ENCODE results near the gene GATD1.

DNA sequence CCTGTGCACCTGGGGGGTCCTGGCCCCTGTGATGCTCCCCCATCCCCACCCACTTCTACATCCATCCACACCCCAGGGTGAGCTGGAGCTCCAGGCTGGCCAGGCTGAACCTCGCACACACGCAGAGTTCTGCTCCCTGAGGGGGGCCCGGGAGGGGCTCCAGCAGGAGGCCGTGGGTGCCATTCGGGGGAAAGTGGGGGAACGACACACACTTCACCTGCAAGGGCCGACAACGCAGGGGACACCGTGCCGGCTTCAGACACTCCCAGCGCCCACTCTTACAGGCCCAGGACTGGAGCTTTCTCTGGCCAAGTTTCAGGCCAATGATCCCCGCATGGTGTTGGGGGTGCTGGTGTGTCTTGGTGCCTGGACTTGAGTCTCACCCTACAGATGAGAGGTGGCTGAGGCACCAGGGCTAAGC, 50.0 kb downstream of the GATD1 start:
- TF ChIP-seq EP300 (IDR thresholded peaks at IDR 0.05) (no peak), POLR2A (IDR thresholded peaks at IDR 0.05) (no peak)
- TF ChIP-seq, protein P1, sequence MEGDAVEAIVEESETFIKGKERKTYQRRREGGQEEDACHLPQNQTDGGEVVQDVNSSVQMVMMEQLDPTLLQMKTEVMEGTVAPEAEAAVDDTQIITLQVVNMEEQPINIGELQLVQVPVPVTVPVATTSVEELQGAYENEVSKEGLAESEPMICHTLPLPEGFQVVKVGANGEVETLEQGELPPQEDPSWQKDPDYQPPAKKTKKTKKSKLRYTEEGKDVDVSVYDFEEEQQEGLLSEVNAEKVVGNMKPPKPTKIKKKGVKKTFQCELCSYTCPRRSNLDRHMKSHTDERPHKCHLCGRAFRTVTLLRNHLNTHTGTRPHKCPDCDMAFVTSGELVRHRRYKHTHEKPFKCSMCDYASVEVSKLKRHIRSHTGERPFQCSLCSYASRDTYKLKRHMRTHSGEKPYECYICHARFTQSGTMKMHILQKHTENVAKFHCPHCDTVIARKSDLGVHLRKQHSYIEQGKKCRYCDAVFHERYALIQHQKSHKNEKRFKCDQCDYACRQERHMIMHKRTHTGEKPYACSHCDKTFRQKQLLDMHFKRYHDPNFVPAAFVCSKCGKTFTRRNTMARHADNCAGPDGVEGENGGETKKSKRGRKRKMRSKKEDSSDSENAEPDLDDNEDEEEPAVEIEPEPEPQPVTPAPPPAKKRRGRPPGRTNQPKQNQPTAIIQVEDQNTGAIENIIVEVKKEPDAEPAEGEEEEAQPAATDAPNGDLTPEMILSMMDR (IDR thresholded peaks at IDR 0.05), result no peak
